GM12801 (cell line): ENCODE results near the gene WWOX.

Source experiments
- TF ChIP-seq, protein P1 (sequence below): IDR thresholded peaks from one replicate; pipeline ENCODE4 v1.5.1; 2011; ENCODE audit warnings: control low read depth; ENCODE audit not compliant: insufficient read length; ENCODE audit errors: extremely low read depth

The WWOX gene

GRCh38 chr16:78217276-78217675 lies 117.8 kb downstream of the WWOX start:
- TF ChIP-seq, protein P1, sequence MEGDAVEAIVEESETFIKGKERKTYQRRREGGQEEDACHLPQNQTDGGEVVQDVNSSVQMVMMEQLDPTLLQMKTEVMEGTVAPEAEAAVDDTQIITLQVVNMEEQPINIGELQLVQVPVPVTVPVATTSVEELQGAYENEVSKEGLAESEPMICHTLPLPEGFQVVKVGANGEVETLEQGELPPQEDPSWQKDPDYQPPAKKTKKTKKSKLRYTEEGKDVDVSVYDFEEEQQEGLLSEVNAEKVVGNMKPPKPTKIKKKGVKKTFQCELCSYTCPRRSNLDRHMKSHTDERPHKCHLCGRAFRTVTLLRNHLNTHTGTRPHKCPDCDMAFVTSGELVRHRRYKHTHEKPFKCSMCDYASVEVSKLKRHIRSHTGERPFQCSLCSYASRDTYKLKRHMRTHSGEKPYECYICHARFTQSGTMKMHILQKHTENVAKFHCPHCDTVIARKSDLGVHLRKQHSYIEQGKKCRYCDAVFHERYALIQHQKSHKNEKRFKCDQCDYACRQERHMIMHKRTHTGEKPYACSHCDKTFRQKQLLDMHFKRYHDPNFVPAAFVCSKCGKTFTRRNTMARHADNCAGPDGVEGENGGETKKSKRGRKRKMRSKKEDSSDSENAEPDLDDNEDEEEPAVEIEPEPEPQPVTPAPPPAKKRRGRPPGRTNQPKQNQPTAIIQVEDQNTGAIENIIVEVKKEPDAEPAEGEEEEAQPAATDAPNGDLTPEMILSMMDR: no peak

DNA sequence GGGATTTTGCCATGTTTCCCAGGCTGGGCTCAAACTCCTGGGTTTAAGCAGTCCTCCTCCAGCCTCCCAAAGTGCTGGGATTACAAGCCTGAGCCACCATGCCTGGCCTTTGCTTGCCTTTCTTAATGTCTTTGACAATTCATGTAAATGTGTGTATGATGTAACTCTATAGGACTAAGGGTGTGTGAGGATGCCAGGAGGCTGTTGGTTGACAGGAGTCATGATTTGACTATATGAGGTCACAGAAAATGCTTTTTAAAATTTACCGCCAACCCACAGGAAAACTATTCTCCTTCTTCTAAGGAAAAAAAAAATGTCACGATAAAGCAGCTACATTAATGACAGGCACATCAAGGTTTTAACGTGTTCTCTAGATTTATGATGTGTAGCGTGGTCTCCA lies 118.8 kb downstream of the WWOX start:
- TF ChIP-seq, protein P1: no peak

- TF ChIP-seq, protein P1: no peak
Measured at GRCh38 chr16:78218856-78219651, 119.6 kb downstream of the WWOX start.

DNA sequence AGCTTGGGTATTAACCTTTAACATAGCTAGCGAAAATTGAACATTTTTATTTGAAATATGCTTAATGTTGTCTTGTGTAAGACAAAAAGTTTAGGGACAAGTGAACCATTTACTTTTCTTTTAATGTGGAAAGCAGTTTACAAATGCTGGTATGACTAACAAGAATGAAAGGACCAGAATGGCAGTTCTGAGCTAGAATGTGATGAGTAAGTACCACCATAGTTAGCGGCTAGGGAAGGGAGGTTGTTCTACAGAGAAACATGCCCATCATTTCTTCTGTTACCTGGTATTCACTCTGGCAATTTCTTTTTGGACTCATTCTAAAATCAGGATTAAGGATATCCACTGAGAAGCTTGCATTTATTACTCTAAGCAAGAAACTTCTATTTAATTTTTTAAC lies 121.1 kb downstream of the WWOX start:
- TF ChIP-seq, protein P1: no peak

DNA sequence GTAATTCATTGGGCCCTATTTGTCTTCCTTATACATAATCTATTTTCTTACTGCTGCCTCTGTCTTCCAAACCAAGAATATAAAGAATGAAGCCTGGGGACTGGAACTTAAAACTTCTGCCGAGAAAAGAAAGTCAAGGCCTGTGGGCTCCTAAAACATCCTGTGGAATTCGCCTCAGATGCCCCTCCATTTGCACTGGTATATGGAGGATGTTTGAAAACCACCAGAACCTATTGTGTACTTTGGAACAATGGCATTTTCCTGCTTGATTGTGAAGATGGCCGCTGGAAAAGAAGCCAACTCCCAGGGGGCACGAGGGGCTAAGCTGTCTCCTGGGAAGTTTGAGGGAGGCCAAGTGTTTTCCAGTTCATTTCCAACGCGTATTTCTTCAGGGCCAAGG lies 122.4 kb downstream of the WWOX start:
- TF ChIP-seq, protein P1: no peak

DNA sequence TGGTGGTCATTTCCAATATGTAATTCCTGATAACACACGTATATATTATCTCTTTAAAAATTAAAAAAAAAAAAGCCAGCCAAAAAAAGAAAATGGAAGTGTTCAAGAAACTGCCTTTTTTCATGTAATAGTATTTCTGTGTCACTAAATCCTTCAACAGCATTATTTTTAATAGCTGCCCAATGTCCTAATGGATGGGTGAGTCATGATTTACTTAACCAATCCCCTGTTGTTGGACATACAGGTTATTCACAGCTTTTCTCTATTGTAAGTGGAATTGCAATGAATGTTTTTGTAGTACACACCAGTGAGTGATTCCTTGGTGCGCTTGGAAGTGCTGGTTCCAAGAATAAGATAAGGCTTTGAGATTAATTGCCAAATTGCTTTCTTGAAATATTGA lies 124.9 kb downstream of the WWOX start:
- TF ChIP-seq, protein P1: no peak

- TF ChIP-seq, protein P1: no peak
Measured at GRCh38 chr16:78225919-78226318, 126.5 kb downstream of the WWOX start.
